Type B pancreatic cell (in vitro differentiated cells): ENCODE data around the gene FAM222B. TPM values are rescaled to one million over a fixed set of nuclear protein-coding genes. Genes with fewer than 3 reads are reported as not detected.
A peak's percentile ranks its signal among the peaks of the same experiment; 100 is the strongest.

Experiments
- DNase-seq: peaks from one replicate; pipeline ENCODE4 v3.0.0; 2021; ENCODE audit warnings: mixed read lengths; ENCODE audit not compliant: unreplicated experiment; ENCODE audit errors: extremely low spot score
- H3K27ac Mint-ChIP-seq: 2 replicates; pipeline ENCODE4 v1.8.0; 2021; ENCODE audit warnings: mild to moderate bottlenecking, mixed read lengths
- H3K27me3 Mint-ChIP-seq: 2 replicates; pipeline ENCODE4 v1.8.0; 2021; ENCODE audit warnings: mixed read lengths
- H3K36me3 Mint-ChIP-seq: 2 replicates; pipeline ENCODE4 v1.8.0; 2021; ENCODE audit warnings: mixed read lengths
- H3K4me1 Mint-ChIP-seq: one replicate; pipeline ENCODE4 v1.8.0; 2021; ENCODE audit warnings: mixed read lengths; ENCODE audit not compliant: unreplicated experiment
- H3K4me3 Mint-ChIP-seq: 2 replicates; pipeline ENCODE4 v1.8.0; 2021; ENCODE audit warnings: mild to moderate bottlenecking, mixed read lengths
- H3K9me3 Mint-ChIP-seq: 2 replicates; pipeline ENCODE4 v1.8.0; 2021; ENCODE audit warnings: mixed read lengths
- long read RNA-seq: library from polyadenylated mRNA; unstranded; transcript quantifications from one replicate; pipeline ENCODE4 v2.0.0, GENCODE V29; 2020
- total RNA-seq: library from RNA; stranded (reverse); gene quantifications from 2 replicates; pipeline ENCODE4 v1.2.1, GENCODE V29; 2021; ENCODE audit warnings: low replicate concordance
- TF ChIP-seq, protein P1 (sequence below): fragments of 200-600 bp; sonication (generic); conservative IDR thresholded peaks from 2 replicates; pipeline ENCODE4 v1.5.0; 2021; ENCODE audit warnings: antibody characterized with exemption, mild to moderate bottlenecking

The FAM222B gene, protein sequence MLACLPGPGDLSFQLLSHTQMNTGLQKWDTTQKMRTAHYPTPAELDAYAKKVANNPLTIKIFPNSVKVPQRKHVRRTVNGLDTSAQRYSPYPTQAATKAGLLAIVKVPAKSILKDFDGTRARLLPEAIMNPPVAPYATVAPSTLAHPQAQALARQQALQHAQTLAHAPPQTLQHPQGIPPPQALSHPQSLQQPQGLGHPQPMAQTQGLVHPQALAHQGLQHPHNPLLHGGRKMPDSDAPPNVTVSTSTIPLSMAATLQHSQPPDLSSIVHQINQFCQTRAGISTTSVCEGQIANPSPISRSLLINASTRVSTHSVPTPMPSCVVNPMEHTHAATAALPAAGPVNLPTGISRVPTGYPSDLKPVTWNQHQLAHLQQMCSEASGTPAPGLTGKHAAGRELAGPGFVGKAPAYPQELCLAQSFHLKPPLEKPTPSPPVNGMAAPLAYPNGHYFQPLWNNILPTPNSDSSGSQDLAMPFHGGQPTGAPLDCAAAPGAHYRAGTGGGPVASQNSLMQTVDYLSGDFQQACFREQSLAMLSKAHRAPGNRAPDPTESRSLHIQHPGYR
- total RNA-seq, result 28.7 and 38.8 TPM in 2 replicates
- long read RNA-seq, result 0 reads

- H3K27me3 Mint-ChIP-seq, result no peaks in the 10 kb centered on the region
- H3K9me3 Mint-ChIP-seq, result no peaks in the 10 kb centered on the region
- TF ChIP-seq, protein P1, sequence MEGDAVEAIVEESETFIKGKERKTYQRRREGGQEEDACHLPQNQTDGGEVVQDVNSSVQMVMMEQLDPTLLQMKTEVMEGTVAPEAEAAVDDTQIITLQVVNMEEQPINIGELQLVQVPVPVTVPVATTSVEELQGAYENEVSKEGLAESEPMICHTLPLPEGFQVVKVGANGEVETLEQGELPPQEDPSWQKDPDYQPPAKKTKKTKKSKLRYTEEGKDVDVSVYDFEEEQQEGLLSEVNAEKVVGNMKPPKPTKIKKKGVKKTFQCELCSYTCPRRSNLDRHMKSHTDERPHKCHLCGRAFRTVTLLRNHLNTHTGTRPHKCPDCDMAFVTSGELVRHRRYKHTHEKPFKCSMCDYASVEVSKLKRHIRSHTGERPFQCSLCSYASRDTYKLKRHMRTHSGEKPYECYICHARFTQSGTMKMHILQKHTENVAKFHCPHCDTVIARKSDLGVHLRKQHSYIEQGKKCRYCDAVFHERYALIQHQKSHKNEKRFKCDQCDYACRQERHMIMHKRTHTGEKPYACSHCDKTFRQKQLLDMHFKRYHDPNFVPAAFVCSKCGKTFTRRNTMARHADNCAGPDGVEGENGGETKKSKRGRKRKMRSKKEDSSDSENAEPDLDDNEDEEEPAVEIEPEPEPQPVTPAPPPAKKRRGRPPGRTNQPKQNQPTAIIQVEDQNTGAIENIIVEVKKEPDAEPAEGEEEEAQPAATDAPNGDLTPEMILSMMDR, result no peak
Observed at GRCh38 chr17:28842282-28843012, at the start of gene FAM222B. FAM222B (minus strand) TSS chr17:28842790; CDS start chr17:28766667, 76,123 bp downstream.

DNA sequence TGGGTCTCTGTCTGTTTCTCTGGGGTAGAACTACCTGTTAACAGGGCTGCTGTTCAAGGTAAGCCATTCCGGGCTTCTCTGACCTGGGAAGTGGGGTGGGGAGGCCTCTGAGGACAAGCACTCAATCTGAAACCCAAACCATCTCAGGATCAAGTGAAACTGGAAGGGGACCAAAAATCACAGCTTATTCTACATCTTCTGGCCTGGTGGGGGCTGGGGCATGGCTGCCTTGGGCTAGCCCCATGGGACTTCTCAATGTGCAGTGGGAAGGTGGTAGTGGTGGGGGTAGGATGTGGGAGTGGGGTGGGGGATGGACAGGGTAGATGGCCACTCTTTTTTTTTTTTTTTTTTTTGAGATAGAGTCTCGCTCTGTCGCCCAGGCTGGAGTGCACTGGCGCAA lies 49.4 kb upstream of the FAM222B start:
- Mint-ChIP-seq H3K4me3 (no peak overlapping the region), H3K27me3 (no peaks in the 10 kb centered on the region), H3K9me3 (no peaks in the 10 kb centered on the region), H3K27ac (no peak overlapping the region), H3K36me3 (peaks cover 3% of the 10 kb centered on the region), H3K4me1 (peaks cover 36% of the 10 kb centered on the region)
- no peak for DNase-seq
- TF ChIP-seq, protein P1, result no peak

More at GRCh38 chr17:28842282-28843012, at the start of gene FAM222B:
- Mint-ChIP-seq H3K27ac (peak within 1 kb of the TSS; percentile 88), H3K4me3 (peak within 1 kb of the TSS; percentile 99), H3K36me3 (no peaks in the 10 kb centered on the region), H3K4me1 (peaks cover 16% of the 10 kb centered on the region)
- DNase-seq, result peak; percentile 94

- peak overlapping the region; percentile 22 for H3K27ac Mint-ChIP-seq
- TF ChIP-seq, protein P1, result no peak
- peaks cover 30% of the 10 kb centered on the region for H3K4me1 Mint-ChIP-seq
- H3K9me3 Mint-ChIP-seq, result no peaks in the 10 kb centered on the region
- no peak overlapping the region for H3K4me3 Mint-ChIP-seq
- peaks cover 3% of the 10 kb centered on the region for H3K36me3 Mint-ChIP-seq
- no peak for DNase-seq
- H3K27me3 Mint-ChIP-seq, result no peaks in the 10 kb centered on the region
Observed at GRCh38 chr17:28891201-28891600, 48.6 kb upstream of the FAM222B start.

DNA sequence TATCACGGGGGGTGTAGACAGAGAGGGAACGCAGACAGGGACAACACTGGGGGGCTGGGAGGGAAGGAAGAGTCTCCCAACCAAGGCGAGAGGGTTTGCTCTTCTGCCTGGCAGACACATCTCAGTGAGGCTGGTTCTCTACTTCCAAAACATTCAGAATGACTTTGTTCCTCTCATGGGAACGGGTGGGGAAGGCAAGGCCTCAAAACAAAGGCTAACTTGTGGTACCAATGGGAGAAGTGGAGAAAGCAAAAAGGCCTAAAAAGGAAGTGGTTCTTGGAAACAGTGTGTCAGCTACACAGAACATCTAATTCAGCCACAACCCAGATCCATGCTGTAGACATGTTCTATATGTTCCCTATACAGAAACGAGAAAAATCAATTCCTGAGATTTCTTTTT lies 47.4 kb upstream of the FAM222B start:
- DNase-seq, result no peak
- TF ChIP-seq, protein P1, result no peak
- Mint-ChIP-seq H3K4me1 (peaks cover 20% of the 10 kb centered on the region), H3K4me3 (no peak overlapping the region), H3K36me3 (peaks cover 3% of the 10 kb centered on the region), H3K27ac (no peak overlapping the region), H3K27me3 (no peaks in the 10 kb centered on the region), H3K9me3 (no peaks in the 10 kb centered on the region)

DNA sequence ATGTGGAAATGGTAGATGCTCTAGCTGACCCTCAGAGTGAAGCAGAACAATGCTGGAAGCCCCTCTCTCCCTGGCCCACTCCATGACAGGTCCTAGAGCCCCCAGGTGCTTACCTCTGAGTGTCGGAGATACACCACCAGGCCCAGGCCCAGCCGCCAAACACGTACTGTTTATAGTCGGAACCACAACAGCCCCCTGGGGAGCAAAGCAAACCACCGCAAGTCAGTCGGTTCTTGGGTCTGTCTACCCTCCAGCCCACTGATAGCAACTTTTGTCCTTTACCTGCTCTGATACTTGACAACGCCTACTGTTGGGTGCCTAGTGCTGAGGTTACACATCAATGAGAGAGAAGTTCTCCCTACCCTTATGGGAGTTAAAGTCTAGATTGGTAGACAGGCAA lies 46.2 kb upstream of the FAM222B start:
- TF ChIP-seq, protein P1, result no peak
- no peaks in the 10 kb centered on the region for H3K27me3 Mint-ChIP-seq
- peaks cover 19% of the 10 kb centered on the region for H3K4me1 Mint-ChIP-seq
- no peak overlapping the region for H3K4me3 Mint-ChIP-seq
- no peak for DNase-seq
- H3K36me3 Mint-ChIP-seq, result peaks cover 3% of the 10 kb centered on the region
- no peak overlapping the region for H3K27ac Mint-ChIP-seq
- no peaks in the 10 kb centered on the region for H3K9me3 Mint-ChIP-seq
